BJ (cell line): ENCODE results near the gene TLR2. TPM values are rescaled to one million over a fixed set of nuclear protein-coding genes. Genes with fewer than 3 reads are reported as not detected.
A peak's percentile ranks its signal among the peaks of the same experiment; 100 is the strongest.

Experiments used
- CTCF ChIA-PET: fragments of 350-600 bp; formaldehyde crosslinking; extraction: SDS; loops from one replicate; lab custom pipeline; 2021; ENCODE audit warnings: antibody characterized with exemption, inconsistent platforms; lab: Yijun Ruan, JAX
- POLR2A ChIA-PET: fragments of 300-600 bp; sonication (Branson Sonifier 250); formaldehyde crosslinking; extraction: SDS; loops from one replicate; lab custom pipeline; 2021; ENCODE audit warnings: antibody characterized with exemption; lab: Charles Lee
- DNase-seq: peaks from one replicate; pipeline ENCODE4 v3.0.0-alpha.2; 2011; ENCODE audit warnings: low read depth
- H3K27me3 ChIP-seq: 2 replicates; pipeline ENCODE4 v1.6.0; 2011; ENCODE audit warnings: low read length; ENCODE audit not compliant: control insufficient read depth, insufficient read depth
- H3K36me3 ChIP-seq: 2 replicates; pipeline ENCODE4 v1.5.1; 2011; ENCODE audit warnings: low read length; ENCODE audit not compliant: control insufficient read depth, insufficient read depth
- H3K4me3 ChIP-seq: 2 replicates; pipeline ENCODE4 v1.5.1; 2011; ENCODE audit warnings: low read depth, mild to moderate bottlenecking, control low read depth, low read length
- polyA plus RNA-seq: library from polyadenylated mRNA; depleted of rRNA; stranded (reverse); fragments of >200 nt; gene quantifications from 2 replicates; pipeline ENCODE4 v1.2.3, GENCODE V29; 2011
- TF ChIP-seq, protein P1 (sequence below): IDR thresholded peaks from 2 replicates; pipeline ENCODE4 v1.5.1; 2011; ENCODE audit warnings: low read depth, mild to moderate bottlenecking, control low read depth, inconsistent platforms, low read length, moderate library complexity; ENCODE audit not compliant: insufficient read depth

The TLR2 gene
- polyA plus RNA-seq, 1 experiment: not detected

DNA sequence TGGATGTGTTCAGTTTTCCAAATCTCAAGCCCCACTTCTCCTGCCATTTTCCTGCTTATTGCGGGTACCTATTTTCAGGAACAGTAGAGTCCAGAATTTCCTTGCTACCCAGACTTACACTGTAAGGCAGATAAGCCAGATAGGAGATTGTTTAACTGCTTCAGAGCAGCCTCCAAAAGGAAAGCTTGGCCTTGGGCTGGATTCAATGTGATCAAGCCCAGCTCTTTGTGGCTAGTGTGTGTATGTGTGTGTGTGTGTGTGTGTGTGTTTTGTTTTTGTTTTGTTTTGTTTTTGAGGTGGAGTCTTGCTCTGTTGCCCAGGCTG lies 41.7 kb downstream of the TLR2 start:
- no peaks in the 10 kb centered on the region for H3K27me3 ChIP-seq
- TF ChIP-seq, protein P1, sequence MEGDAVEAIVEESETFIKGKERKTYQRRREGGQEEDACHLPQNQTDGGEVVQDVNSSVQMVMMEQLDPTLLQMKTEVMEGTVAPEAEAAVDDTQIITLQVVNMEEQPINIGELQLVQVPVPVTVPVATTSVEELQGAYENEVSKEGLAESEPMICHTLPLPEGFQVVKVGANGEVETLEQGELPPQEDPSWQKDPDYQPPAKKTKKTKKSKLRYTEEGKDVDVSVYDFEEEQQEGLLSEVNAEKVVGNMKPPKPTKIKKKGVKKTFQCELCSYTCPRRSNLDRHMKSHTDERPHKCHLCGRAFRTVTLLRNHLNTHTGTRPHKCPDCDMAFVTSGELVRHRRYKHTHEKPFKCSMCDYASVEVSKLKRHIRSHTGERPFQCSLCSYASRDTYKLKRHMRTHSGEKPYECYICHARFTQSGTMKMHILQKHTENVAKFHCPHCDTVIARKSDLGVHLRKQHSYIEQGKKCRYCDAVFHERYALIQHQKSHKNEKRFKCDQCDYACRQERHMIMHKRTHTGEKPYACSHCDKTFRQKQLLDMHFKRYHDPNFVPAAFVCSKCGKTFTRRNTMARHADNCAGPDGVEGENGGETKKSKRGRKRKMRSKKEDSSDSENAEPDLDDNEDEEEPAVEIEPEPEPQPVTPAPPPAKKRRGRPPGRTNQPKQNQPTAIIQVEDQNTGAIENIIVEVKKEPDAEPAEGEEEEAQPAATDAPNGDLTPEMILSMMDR: no peak
- CTCF ChIA-PET: interaction anchor here (1.1 kb wide), 1 partner anchor 18 kb away, joined by 3 read pairs; no protein-coding TSS in a partner anchor
- POLR2A ChIA-PET: no interaction called here
- no peak for DNase-seq
- no peaks in the 10 kb centered on the region for H3K36me3 ChIP-seq
- no peak overlapping the region for H3K4me3 ChIP-seq

DNA sequence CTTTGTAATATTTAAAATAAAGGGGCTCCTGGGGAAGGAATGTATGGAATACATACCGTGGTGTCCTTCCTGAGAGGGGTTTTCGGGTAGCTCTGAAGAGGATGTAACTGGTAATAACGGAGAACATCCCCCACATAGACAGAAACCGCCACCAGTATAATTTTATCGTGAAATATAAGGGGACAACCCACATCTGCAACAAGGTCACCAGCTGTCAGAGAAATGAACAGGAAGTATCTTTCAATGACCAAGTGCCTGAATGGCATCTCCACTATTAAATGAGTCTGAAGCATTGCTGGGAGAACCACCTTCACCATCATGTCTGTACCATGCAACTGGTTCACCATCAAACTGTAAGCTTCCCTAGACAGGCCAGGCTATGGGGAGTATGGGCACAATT lies 44.1 kb downstream of the TLR2 start:
- no peaks in the 10 kb centered on the region for H3K27me3 ChIP-seq
- no peak overlapping the region for H3K4me3 ChIP-seq
- no peak for DNase-seq
- no peaks in the 10 kb centered on the region for H3K36me3 ChIP-seq
- ChIA-PET POLR2A (no interaction called here), CTCF (no interaction called here)
- TF ChIP-seq, protein P1: no peak

DNA sequence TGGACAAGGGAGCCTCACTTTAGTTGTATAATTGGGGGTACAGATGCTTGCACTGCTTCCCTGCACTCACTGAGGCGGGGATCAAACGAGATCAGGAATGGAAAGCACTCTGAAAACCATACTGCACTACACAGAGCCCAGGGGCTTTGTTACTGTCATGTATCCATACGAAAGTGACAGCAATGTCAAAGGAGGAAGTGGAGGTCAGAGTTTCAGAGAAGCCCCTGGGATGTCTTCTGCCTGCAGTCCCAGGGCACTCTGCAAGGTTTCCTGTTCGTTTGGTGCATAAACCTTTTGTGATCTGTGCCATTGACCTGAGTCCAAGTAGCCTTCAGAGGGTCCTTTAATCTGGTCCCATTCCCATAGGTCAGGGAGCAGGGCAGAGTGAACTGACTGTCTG lies 44.6 kb downstream of the TLR2 start:
- Histone ChIP-seq H3K27me3 (no peaks in the 10 kb centered on the region), H3K36me3 (no peaks in the 10 kb centered on the region), H3K4me3 (no peak overlapping the region)
- ChIA-PET POLR2A (no interaction called here), CTCF (no interaction called here)
- DNase-seq: no peak
- TF ChIP-seq, protein P1: no peak

DNA sequence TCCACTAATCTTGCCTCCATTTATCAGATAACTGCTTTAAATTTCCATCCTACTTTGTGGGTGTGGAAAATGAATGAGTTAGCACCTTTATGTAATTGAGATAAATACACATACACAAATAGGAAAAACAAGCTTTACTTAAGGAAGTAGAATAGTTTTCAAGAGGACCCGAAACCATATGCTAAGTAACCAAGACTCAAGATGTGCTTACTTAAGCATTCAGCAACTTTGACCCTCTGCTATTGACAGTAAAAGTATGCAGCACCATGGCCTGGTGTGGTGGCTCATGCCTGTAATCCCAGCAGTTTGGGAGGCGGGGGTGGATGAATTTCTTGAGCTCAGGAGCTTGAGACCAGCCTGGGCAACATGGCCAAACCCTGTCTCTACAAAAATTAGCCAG lies 45.8 kb downstream of the TLR2 start:
- H3K36me3 ChIP-seq: no peaks in the 10 kb centered on the region
- DNase-seq: no peak
- H3K4me3 ChIP-seq: no peak overlapping the region
- ChIA-PET POLR2A (no interaction called here), CTCF (interaction anchor here (0.9 kb wide), 1 partner anchor 20 kb away, joined by 3 read pairs; no protein-coding TSS in a partner anchor)
- no peaks in the 10 kb centered on the region for H3K27me3 ChIP-seq
- TF ChIP-seq, protein P1: no peak

DNA sequence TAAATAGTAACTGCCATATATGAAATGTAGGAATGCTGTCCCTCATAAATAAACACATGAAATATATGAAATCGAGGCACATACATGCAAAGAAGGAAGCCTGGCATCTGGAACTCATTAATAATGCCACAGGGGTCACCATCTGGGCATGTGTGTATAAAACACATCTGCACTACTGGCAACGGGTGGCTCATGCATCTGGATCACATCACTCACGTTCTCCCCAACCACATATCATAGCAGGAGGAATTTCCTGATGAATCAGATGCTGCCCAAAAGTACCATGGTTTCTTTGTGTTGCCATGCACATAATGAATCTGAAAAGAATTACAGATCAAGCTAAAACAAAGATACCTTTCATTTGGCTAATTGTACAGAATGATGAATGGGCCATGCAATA lies 47.2 kb downstream of the TLR2 start:
- H3K27me3 ChIP-seq: no peaks in the 10 kb centered on the region
- CTCF ChIA-PET: no interaction called here
- TF ChIP-seq, protein P1: no peak
- H3K36me3 ChIP-seq: no peaks in the 10 kb centered on the region
- peak; percentile 64 for DNase-seq
- no peak overlapping the region for H3K4me3 ChIP-seq
- POLR2A ChIA-PET: no interaction called here
